Stimulated activated naive CD8-positive, alpha-beta T cell treated with anti-CD3 and anti-CD28 coated beads, Interleukin-15, amount 100 ng/mL, for 72 hours (primary cell): Measurements from ENCODE around the gene DOCK2.
A peak's percentile ranks its signal among the peaks of the same experiment; 100 is the strongest.
"Not testable (repeated sequence)": the region's sequence is repeated elsewhere in the genome, so short reads cannot be mapped to it uniquely, and the experiment has no call there.

ENCODE experiments used
- ATAC-seq: fragments of 150-1000 bp; cut with Tn5 transposase; 2 replicates; pipeline ENCODE4 v1.10.0; 2021; ENCODE audit warnings: mild to moderate bottlenecking, moderate library complexity
- DNase-seq, 2 donors: peaks; one replicate each; pipeline ENCODE4 v3.0.0; 2021 to 2022
- H3K27ac Mint-ChIP-seq, 2 donors: one replicate each; pipeline ENCODE4 v1.8.0; 2022; ENCODE audit warnings: mild to moderate bottlenecking in 2 of 2, mixed read lengths in 2 of 2, moderate library complexity in 2 of 2
- H3K27me3 Mint-ChIP-seq: one replicate; pipeline ENCODE4 v1.8.0; 2022; ENCODE audit warnings: mixed read lengths
- H3K4me1 Mint-ChIP-seq: one replicate; pipeline ENCODE4 v1.8.0; 2022; ENCODE audit warnings: mild to moderate bottlenecking, mixed read lengths
- H3K4me3 Mint-ChIP-seq, 2 donors: one replicate each; pipeline ENCODE4 v1.8.0; 2022; ENCODE audit warnings: mild to moderate bottlenecking in 2 of 2, mixed read lengths in 2 of 2, moderate library complexity in 1 of 2
- H3K9me3 Mint-ChIP-seq, 2 donors: one replicate each; pipeline ENCODE4 v1.8.0; 2022; ENCODE audit warnings: mixed read lengths in 2 of 2

DOCK2 gene

GRCh38 chr5:169950333-169950732 is 313.3 kb downstream of the DOCK2 start:
- H3K27me3 Mint-ChIP-seq = no peaks in the 10 kb centered on the region
- H3K9me3 Mint-ChIP-seq = no peaks in the 10 kb centered on the region
- no peak for DNase-seq
- no peak for ATAC-seq
- peaks cover 7% of the 10 kb centered on the region for H3K4me1 Mint-ChIP-seq
- no peak overlapping the region for H3K4me3 Mint-ChIP-seq
- peak overlapping the region in 1 of 2 donors; percentile 43 for H3K27ac Mint-ChIP-seq

- DNase-seq, H3K27me3 Mint-ChIP-seq, H3K4me1 Mint-ChIP-seq, H3K4me3 Mint-ChIP-seq, ATAC-seq, H3K27ac Mint-ChIP-seq, H3K9me3 Mint-ChIP-seq: not testable (repeated sequence)
Measured at GRCh38 chr5:169953196-169953595, 316.1 kb downstream of the DOCK2 start.

GRCh38 chr5:169954786-169955185 is 317.7 kb downstream of the DOCK2 start:
- DNase-seq (no peak), ATAC-seq (no peak)
- Mint-ChIP-seq H3K4me3 (no peak overlapping the region), H3K27ac (peak overlapping the region in 1 of 2 donors; percentile 77), H3K27me3 (no peaks in the 10 kb centered on the region), H3K9me3 (no peaks in the 10 kb centered on the region), H3K4me1 (no peaks in the 10 kb centered on the region)

GRCh38 chr5:169956126-169956525 is 319.1 kb downstream of the DOCK2 start:
- Mint-ChIP-seq H3K27ac (no peak overlapping the region), H3K27me3 (no peaks in the 10 kb centered on the region), H3K4me3 (no peak overlapping the region), H3K4me1 (no peaks in the 10 kb centered on the region), H3K9me3 (no peaks in the 10 kb centered on the region)
- no peak for DNase-seq
- ATAC-seq = no peak

- H3K9me3 Mint-ChIP-seq = no peaks in the 10 kb centered on the region
- no peak for DNase-seq
- H3K4me3 Mint-ChIP-seq = no peak overlapping the region
- ATAC-seq = no peak
- H3K4me1 Mint-ChIP-seq = no peaks in the 10 kb centered on the region
- no peak overlapping the region for H3K27ac Mint-ChIP-seq
- no peaks in the 10 kb centered on the region for H3K27me3 Mint-ChIP-seq
Measured at GRCh38 chr5:169956756-169957155, 319.7 kb downstream of the DOCK2 start.

- H3K4me3 Mint-ChIP-seq = no peak overlapping the region
- H3K27ac Mint-ChIP-seq = no peak overlapping the region
- DNase-seq (no peak), ATAC-seq (no peak)
- H3K4me1 Mint-ChIP-seq = no peaks in the 10 kb centered on the region
- no peaks in the 10 kb centered on the region for H3K27me3 Mint-ChIP-seq
- H3K9me3 Mint-ChIP-seq = no peaks in the 10 kb centered on the region
Measured at GRCh38 chr5:169958278-169958677, 321.2 kb downstream of the DOCK2 start.

GRCh38 chr5:169960659-169961058 is 323.6 kb downstream of the DOCK2 start:
- DNase-seq = no peak
- Mint-ChIP-seq H3K27me3 (no peaks in the 10 kb centered on the region), H3K4me3 (no peak overlapping the region), H3K9me3 (no peaks in the 10 kb centered on the region), H3K27ac (no peak overlapping the region), H3K4me1 (no peaks in the 10 kb centered on the region)
- ATAC-seq = no peak

- H3K27ac Mint-ChIP-seq = no peak overlapping the region
- DNase-seq = no peak
- H3K4me1 Mint-ChIP-seq = no peaks in the 10 kb centered on the region
- H3K9me3 Mint-ChIP-seq = no peaks in the 10 kb centered on the region
- H3K27me3 Mint-ChIP-seq = no peaks in the 10 kb centered on the region
- no peak overlapping the region for H3K4me3 Mint-ChIP-seq
- no peak for ATAC-seq
Measured at GRCh38 chr5:169964246-169964645, 327.2 kb downstream of the DOCK2 start.

GRCh38 chr5:169970339-169970738 is 333.3 kb downstream of the DOCK2 start:
- no peak overlapping the region for H3K4me3 Mint-ChIP-seq
- no peaks in the 10 kb centered on the region for H3K4me1 Mint-ChIP-seq
- no peak for ATAC-seq
- no peaks in the 10 kb centered on the region for H3K27me3 Mint-ChIP-seq
- no peak overlapping the region for H3K27ac Mint-ChIP-seq
- no peak for DNase-seq
- no peaks in the 10 kb centered on the region for H3K9me3 Mint-ChIP-seq

GRCh38 chr5:169970911-169971765 is 334.1 kb downstream of the DOCK2 start:
- ATAC-seq = no peak
- Mint-ChIP-seq H3K27me3 (no peaks in the 10 kb centered on the region), H3K9me3 (no peaks in the 10 kb centered on the region), H3K27ac (no peak overlapping the region), H3K4me1 (no peaks in the 10 kb centered on the region), H3K4me3 (no peak overlapping the region)
- no peak for DNase-seq

GRCh38 chr5:169971780-169972179 is 334.7 kb downstream of the DOCK2 start:
- no peaks in the 10 kb centered on the region for H3K4me1 Mint-ChIP-seq
- no peaks in the 10 kb centered on the region for H3K9me3 Mint-ChIP-seq
- ATAC-seq (no peak), DNase-seq (no peak)
- H3K27ac Mint-ChIP-seq = no peak overlapping the region
- H3K27me3 Mint-ChIP-seq = no peaks in the 10 kb centered on the region
- no peak overlapping the region for H3K4me3 Mint-ChIP-seq

GRCh38 chr5:169973056-169973455 is 336.0 kb downstream of the DOCK2 start:
- Mint-ChIP-seq H3K27me3 (no peaks in the 10 kb centered on the region), H3K27ac (no peak overlapping the region), H3K4me1 (no peaks in the 10 kb centered on the region), H3K4me3 (no peak overlapping the region), H3K9me3 (no peaks in the 10 kb centered on the region)
- no peak for DNase-seq
- no peak for ATAC-seq

- H3K9me3 Mint-ChIP-seq = no peaks in the 10 kb centered on the region
- H3K27ac Mint-ChIP-seq = no peak overlapping the region
- ATAC-seq = no peak
- H3K27me3 Mint-ChIP-seq = no peaks in the 10 kb centered on the region
- no peak for DNase-seq
- H3K4me1 Mint-ChIP-seq = no peaks in the 10 kb centered on the region
- H3K4me3 Mint-ChIP-seq = no peak overlapping the region
Measured at GRCh38 chr5:169974121-169974770, 337.2 kb downstream of the DOCK2 start.

GRCh38 chr5:169978714-169979113 is 341.6 kb downstream of the DOCK2 start:
- DNase-seq = no peak
- no peak overlapping the region for H3K4me3 Mint-ChIP-seq
- no peaks in the 10 kb centered on the region for H3K4me1 Mint-ChIP-seq
- no peak for ATAC-seq
- H3K27ac Mint-ChIP-seq = no peak overlapping the region
- H3K27me3 Mint-ChIP-seq = no peaks in the 10 kb centered on the region
- no peaks in the 10 kb centered on the region for H3K9me3 Mint-ChIP-seq

GRCh38 chr5:169979871-169980270 is 342.8 kb downstream of the DOCK2 start:
- DNase-seq (no peak), ATAC-seq (no peak)
- no peaks in the 10 kb centered on the region for H3K4me1 Mint-ChIP-seq
- no peak overlapping the region for H3K27ac Mint-ChIP-seq
- no peak overlapping the region for H3K4me3 Mint-ChIP-seq
- no peaks in the 10 kb centered on the region for H3K27me3 Mint-ChIP-seq
- no peaks in the 10 kb centered on the region for H3K9me3 Mint-ChIP-seq

GRCh38 chr5:169980418-169981053 is 343.5 kb downstream of the DOCK2 start, which contains the start of gene INSYN2B:
INSYN2B (minus strand) TSS chr5:169980495; CDS start chr5:169883898, 96,597 bp downstream.
- no peak within 1 kb of the TSS for H3K4me3 Mint-ChIP-seq
- H3K9me3 Mint-ChIP-seq = no peaks in the 10 kb centered on the region
- ATAC-seq (peak; percentile 54), DNase-seq (peak; percentile 6 to 29)
- H3K27me3 Mint-ChIP-seq = no peaks in the 10 kb centered on the region
- no peak within 1 kb of the TSS for H3K27ac Mint-ChIP-seq
- no peaks in the 10 kb centered on the region for H3K4me1 Mint-ChIP-seq
